ENCODE data around the gene NRXN3.
"Not testable (repeated sequence)": the region's sequence is repeated elsewhere in the genome, so short reads cannot be mapped to it uniquely, and the experiment has no call there.

Gene NRXN3

DNA sequence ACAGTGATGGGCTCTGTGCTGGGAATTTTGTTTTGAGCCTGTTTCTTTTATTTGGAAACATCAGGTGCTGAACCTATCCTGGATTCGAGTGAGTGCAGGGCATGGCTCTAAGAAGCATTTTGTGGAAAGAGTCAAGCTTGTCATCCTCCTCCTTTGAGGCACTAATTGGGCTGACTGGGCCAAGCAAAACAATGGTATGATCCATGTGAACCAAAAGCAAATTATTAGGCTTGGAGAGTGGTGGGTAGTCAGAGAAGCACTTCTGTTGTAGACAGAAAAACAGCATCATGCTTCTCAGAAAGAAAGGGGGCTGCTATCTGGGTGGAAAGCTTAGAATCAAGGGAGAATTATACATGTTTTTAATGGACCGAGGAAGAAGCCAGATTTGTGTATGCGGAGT is 1559.6 kb downstream of the NRXN3 start:
- Histone ChIP-seq H3K27ac (no peak overlapping the region), H3K4me3 (no peak overlapping the region)

DNA sequence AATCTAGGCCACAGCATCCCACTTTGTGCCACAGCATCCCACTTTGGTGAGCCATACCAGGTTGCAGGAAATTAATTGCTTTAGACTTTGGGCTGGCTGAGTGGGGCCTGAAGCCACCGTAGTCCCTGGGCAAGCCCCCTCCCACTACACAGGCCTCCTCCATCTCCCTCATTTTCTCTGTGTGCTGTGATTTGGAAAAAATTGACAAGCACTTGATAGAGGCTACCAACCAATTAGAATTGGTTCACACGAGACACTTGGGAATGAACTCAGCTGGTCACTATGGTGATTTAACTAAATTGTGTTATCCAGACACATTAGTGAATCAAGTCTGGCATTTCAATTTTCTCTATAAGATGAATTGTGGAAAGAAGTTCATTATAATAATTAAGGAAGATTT is 1560.0 kb downstream of the NRXN3 start:
- Histone ChIP-seq H3K27ac (no peak overlapping the region), H3K4me3 (no peak overlapping the region)

DNA sequence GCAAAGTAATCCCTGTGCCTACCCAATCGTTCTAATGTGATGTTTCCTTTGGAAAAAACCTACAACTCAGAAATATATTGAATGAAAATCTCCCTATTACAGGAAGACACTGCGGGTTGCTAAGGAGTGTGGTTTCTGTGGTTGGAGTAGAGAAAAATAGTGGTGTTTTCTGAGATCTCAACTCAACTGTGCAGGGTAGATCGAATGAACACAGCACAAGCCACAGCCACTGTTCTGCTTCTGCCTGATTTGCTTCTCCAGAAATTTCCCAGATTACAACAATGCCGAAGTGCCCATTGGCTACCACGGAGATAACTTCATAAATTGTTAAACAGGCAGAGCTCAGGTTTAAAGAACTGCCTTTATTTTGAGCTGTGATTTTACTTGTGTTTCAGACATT is 1560.8 kb downstream of the NRXN3 start:
- Histone ChIP-seq H3K27ac (no peak overlapping the region), H3K4me3 (no peak overlapping the region)

DNA sequence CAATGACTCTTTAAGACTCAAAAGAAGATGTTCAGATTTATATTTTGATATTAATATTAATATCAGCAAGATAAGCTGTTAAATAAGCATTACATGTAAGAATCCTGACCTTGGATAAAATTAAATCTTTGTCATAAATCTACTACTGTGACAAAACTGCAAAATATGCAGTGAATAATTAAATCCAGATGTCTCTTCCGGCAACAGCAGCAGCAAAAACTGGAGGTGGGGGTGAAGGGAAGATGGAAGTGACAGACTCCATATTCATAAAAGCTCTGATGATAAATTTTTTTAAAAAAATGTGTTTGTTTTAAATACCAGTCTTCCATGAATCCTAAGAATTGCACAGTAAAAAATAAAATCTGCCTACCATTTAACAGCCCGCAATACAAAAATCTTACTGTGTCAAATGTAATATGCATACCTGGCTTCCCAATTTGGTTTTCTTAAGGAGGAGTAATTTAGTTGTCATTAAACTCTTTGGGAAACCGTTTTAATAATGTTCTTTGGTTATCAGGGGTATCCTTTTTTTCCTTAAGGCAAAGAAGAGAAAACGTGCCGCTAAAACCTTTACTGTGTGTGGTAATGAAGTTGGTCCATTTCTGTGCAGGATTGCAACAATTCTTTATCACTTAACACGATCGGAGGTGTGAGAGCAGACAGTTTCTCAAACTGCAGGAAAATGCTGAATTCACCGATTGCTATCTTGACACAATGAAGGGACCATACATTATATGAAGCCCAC is 1562.9 kb downstream of the NRXN3 start:
- no peak overlapping the region for H3K27ac ChIP-seq
- no peak overlapping the region for H3K4me3 ChIP-seq

DNA sequence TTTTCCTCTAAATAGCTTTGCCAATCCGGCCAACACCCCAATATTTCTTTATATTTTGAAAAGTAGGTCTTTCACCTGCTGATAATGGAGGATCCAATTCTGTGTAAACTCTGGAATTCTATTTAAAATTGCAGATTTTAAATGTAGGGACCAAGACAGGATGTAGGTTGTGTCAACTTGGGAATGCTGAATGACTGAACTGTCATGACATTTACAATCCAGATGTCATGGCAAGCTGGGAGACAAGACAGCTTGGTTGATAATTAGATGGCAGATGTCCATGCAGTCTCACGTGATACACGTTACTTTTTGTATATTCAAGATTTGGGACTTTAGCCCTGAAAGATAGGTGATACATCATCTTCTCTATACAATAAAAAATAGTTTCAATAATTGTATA is 1564.0 kb downstream of the NRXN3 start:
- H3K27ac ChIP-seq = no peak overlapping the region
- H3K4me3 ChIP-seq = no peak overlapping the region

DNA sequence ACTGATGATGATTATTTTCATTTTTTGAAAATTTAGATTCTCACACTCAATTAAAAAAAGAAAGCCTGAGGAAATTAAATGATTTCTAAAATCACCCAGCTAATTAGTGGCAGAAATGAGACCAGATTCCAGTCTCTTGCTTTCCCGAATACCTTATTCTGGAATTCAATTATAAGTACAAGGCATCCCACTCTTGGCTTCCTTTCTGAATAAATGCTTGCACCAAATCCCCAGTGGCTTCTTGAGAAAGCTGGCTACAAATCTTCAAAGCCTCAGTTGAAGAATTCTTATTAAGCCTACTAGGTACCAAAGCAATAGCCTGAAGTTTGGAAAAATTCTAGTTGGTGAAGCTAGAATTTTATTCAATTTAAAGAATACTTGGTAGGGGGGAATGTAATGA is 1564.5 kb downstream of the NRXN3 start:
- H3K27ac ChIP-seq = no peak overlapping the region

DNA sequence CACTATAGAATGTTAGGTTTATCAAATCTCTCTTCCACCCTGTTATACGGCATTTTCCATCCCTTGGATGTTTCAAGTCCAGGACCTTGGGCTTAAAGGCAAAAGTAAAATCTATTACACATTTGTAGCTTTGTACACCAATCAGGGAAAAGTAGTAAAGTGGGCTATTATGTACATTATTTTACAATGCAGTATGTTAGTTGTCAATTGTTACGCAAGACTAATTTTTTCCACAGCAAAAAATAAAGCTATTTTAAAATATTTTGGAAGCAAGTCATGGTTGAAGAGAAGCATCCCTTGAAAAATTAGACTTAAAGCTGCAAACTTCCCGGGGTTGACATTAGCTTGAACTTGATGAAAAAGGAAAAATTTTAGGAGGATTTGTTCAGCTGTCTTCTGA is 1564.9 kb downstream of the NRXN3 start:
- no peak overlapping the region for H3K27ac ChIP-seq
- no peak overlapping the region for H3K4me3 ChIP-seq

More for the DNA sequence above, 1564.5 kb downstream of the NRXN3 start:
- H3K4me3 ChIP-seq = no peak overlapping the region

DNA sequence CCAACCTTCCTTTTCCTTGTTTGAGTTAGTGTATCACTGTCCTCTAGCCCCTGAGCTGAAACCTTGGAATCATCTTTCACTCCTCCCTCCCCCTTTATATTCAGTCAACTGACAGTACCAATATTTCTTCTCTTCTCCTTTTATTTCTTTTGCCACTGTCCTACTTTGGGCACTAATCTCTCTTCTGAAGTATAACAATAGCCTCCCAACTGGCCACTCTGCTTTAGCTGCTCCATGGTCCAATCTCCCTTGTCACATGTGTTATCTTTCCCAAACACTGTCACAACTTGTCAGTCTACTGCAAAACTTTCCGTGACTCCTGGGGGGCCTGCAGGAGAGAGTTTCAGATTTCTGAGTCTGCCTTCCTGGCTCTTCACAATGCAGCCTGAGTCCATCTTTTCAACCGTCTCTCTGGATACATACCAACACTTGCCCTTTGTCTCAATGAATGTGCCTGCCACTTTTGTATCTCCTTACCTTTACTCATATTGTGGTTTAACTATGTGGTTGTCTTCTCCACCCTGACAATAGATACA is 1570.0 kb downstream of the NRXN3 start:
- Histone ChIP-seq H3K4me3 (no peak overlapping the region), H3K27ac (no peak overlapping the region)

DNA sequence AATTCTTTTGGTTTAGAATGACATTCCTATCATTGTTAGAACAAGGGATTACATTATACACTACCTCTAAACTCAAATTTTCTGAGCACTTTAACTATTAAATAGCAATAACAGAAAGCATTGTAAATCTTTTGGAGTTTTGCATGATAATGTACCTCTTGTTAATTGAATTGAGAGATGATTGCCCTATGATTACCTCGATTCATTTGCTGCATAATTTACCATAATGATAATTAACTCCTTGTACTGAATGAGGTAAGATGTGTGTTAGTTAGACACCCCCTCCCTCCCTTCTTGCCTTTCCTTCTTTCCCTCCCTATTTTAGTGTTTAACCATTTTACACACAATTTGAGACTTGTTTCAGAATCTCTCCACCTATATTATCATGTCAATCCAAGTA is 1572.0 kb downstream of the NRXN3 start:
- no peak overlapping the region for H3K4me3 ChIP-seq
- no peak overlapping the region for H3K27ac ChIP-seq

DNA sequence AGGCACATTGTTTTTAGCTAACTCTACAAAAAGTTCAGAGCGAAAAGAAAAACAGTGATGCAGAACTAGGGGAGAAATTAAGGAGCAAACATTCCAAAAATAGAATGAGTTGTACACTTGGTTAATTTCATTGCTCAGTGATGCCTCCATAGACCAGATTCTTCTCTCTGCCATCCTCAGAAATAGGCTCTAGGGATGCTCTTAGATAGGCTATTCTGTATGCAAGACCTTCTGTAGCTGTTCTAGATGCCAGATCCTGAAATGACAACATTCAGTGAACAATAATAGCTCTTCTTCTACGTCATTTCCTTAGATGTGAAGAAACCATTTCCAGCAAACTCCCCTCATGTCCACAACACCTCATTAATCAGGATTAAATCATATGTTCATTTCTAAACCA is 1574.9 kb downstream of the NRXN3 start:
- H3K4me3 ChIP-seq = no peak overlapping the region
- no peak overlapping the region for H3K27ac ChIP-seq

DNA sequence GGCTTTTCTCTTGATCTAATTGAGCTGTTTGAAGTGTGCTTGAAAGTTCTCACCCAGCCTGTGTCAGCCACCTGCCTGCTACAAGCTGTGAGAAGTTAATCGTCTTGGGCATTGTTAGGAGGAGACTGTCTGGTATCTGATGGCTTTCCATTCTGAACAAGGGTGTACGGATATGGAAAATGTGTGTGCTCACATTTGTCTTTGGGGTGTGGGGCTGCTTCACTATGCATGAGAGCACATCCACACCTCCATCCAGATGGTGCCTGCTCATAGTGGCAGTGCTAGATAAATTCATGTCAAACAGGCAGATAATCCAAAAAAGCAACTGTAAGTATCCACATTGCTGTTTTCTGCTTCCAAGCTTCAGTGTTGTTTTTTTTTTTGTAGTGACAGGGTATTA is 1578.9 kb downstream of the NRXN3 start:
- no peak overlapping the region for H3K27ac ChIP-seq

DNA sequence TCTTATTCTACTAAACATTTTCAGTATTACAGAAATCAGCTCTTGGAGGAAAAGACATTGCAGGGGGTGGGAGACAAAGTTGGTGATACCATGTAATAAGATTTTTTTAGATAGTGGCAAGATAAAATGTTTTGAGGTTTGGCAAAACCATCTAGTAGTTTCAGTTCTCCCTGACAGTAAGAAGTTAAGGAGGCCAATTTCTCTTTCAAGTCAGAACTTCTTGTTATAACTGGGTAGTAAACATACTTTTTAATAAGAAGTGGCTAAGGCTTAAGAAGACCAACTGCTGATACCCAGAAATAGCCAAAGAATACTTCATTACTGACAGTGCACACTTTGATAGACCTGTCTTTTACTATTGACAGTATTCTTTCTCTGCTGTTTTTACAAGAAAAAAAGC is 1588.8 kb downstream of the NRXN3 start:
- no peak overlapping the region for H3K27ac ChIP-seq
- no peak overlapping the region for H3K4me3 ChIP-seq

More for the DNA sequence above, 1578.9 kb downstream of the NRXN3 start:
- no peak overlapping the region for H3K4me3 ChIP-seq

DNA sequence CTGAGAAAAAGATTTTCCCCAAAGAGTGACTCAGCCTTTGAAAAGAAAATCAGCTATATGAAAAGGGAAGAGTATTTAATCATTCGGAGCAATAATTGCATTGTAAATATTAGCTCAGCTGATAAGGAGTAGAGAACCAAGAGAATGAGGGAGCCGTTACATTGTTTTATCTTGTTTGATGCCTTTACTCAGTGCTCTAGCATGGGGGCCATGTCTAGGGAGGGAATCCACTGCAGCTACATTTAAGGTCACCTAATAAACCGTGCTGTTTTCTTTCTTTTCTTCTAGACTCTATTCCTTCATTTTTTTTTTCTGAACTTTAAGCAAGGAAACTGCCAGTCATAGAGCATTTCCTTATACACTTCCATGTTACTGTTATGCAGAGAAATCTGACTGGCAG is 1594.2 kb downstream of the NRXN3 start:
- no peak overlapping the region for H3K4me3 ChIP-seq
- no peak overlapping the region for H3K27ac ChIP-seq

DNA sequence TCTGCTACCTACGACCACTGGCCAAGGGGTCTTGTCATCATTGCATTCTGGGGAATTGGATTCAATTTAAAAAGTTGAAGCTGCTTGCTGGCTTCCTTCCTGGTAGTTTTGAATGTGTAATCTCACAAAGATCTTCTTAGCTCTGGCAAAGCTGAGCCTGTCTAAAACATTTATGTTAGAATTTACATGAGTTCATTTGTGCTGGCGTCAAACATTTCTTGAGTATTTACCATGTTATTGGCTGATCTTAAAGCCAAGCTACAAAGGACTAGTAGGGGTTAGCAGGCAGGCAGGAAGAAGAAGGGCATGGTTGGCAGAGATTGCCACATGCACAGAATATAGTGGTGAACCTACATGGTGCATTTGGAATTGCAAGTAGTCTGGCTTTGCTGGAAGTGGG is 1596.3 kb downstream of the NRXN3 start:
- H3K27ac ChIP-seq = no peak overlapping the region
- no peak overlapping the region for H3K4me3 ChIP-seq

DNA sequence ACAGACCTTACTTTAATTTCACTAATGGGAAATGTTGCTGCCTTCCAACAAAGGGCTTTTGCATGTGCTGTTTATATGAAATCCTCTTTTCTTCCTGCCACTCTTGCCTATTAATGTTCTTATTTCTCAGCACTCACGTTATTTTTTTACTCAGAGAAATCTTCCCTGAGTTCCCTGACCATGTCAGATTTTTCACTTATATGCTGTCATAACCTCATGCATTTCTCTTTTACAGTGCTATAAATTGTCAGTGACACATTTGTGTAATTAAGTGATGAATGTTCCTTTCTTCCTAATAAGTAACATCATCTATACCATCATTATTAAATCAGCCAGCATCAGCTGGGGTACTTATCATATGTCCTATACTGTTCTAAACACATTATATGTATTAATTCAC is 1597.1 kb downstream of the NRXN3 start:
- Histone ChIP-seq H3K27ac (no peak overlapping the region), H3K4me3 (no peak overlapping the region)

DNA sequence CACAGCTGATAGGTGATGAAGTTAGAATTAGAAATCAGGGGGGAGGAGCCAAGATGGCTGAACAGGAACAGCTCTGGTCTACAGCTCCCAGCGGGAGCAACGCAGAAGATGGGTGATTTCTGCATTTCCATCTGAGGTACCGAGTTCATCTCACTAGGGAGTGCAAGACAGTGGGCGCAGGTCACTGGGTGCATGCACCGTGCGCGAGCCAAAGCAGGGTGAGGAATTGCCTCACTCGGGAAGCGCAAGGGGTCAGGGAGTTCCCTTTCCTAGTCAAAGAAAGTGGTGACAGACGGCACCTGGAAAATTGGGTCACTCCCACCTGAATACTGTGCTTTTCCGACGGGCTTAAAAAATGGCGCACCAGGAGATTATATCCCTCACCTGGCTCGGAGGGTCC is 1597.5 kb downstream of the NRXN3 start:
- not testable (repeated sequence) for H3K4me3 ChIP-seq, H3K27ac ChIP-seq

DNA sequence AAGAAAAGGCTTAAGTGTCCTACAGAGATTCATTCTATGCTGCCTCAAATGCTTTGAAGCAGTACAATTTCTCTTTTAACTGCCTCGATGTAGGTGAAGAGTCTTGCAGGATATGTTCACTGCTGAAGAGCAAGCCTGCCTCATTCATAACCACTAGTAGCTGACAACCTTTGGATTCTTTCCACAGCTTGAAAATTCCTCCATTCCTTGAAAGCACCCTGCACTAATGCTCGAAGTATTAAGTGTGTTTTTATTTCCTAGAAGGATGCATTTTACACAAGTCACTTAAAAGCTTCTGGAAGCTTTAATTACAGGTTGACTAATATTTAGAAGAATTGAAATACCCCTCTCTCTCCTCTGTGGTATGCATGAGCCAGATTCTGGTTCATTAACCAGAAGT is 1611.7 kb downstream of the NRXN3 start:
- Histone ChIP-seq H3K4me3 (no peak overlapping the region), H3K27ac (no peak overlapping the region)

DNA sequence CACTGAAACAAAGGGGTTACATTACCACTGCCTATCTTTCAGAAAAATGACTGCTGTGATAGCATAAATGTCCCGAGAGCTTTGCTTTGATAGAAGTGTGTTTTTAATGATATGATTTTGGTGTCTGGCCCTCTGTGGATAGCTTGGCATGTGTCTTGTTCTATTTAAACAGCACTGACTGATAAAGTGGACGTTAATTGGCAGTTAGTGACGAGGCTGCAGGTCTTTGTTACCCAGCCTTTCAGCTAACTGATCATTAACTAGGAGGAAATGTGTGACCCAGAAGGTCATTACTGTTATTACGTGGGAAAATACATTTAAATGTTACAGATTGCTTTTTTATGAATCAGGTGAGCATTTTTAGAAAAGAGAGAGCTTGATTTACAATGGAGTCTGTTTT is 1612.9 kb downstream of the NRXN3 start:
- no peak overlapping the region for H3K27ac ChIP-seq
- H3K4me3 ChIP-seq = no peak overlapping the region

DNA sequence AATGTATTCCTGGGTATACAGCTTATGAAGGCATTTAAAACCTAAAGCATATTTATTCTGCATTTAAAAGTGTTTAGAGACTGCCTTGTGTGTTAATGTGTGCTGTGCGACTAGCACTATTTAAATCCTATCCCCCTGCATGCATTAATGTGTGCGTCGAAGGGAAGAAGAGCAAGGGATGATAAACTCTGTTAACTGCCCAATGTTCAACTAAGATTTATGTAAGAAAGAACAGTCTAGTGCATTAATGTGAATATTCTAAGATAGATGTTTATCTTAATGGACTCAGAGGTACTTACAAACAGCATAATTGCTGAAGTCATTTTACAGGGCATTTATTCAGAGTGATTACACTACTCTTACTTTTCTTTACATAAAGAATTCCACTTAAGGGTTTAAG is 1616.3 kb downstream of the NRXN3 start:
- H3K27ac ChIP-seq = no peak overlapping the region
- no peak overlapping the region for H3K4me3 ChIP-seq

DNA sequence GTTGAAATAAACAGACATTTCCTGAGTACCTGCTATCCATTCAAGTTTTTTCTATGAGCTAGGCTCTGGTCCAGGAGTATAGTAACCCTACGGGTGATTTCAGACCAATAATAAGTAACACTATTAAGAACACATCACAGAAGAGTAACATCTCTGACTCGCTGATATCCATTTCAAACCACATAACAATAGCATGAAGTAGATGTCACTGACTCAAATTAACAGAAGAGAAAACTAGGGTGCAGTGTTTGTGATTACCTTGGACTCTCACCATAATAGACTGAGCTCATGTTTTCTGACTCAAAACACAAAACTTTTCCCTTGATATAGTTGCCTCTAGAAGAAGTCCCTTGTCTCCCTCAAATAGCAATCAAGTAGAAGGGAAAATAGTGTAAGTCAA is 1618.2 kb downstream of the NRXN3 start:
- H3K27ac ChIP-seq = no peak overlapping the region
- no peak overlapping the region for H3K4me3 ChIP-seq

DNA sequence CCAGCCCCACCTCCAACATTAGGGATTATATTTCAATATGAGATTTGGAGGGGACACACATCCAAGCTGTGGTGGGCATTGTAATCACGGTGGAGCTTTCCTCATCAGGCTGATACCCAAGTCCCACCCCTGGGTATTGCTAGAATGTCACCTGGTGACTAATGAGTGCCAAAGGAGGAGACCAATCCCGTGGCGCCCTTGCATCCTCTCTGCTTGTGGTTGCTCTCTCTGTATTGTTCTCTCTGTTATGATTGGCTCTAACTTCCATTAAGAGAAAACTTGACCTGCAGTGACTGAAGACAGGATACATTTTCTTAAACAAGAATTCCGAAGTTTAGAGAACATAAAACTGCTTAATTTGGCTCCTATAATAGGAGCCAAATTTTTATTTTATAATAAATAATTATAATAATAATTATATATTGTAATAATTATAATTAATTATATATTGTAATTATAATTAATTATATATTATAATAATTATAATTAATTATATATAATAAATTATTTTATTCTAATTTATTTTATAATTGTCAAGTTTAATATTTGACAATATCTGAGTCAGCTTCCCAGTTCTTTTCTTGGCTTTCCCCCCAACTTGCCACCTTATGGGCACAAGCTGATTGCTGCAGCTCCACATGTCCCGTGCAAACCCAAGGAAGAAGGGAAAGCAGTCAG is 1621.0 kb downstream of the NRXN3 start:
- Histone ChIP-seq H3K27ac (no peak overlapping the region), H3K4me3 (no peak overlapping the region)

DNA sequence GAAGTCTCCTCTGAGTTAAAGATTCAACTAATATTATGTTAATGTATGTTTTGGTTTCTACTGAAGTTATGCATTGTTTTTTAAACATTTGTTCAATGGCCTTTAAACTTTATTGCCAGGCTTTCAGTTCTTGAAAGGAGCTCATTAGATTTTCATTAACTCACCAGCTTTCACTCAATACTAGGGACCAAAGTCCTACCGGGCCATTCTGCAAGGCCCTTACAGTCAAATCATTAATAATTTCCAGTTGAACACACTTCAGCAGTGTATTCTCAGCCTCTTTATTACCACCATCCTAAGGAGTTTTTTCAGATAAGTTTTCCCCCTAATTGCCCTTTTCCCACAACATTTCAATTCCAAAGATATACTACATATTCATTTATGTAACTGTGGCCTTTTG is 1631.9 kb downstream of the NRXN3 start:
- no peak overlapping the region for H3K4me3 ChIP-seq
- no peak overlapping the region for H3K27ac ChIP-seq
